Neural cell (in vitro differentiated cells): ENCODE data around the gene PTPN20. TPM values are rescaled to one million over a fixed set of nuclear protein-coding genes. Genes with fewer than 3 reads are reported as not detected.

ENCODE experiments used
- H2AFZ ChIP-seq: fragments of 200-600, 300-800 bp; sonication (generic), shearing (Covaris generic); 2 replicates; pipeline ENCODE4 v1.6.0; 2014; ENCODE audit warnings: low read depth, mild to moderate bottlenecking, antibody characterized with exemption, low read length, moderate library complexity
- H3F3A ChIP-seq: fragments of 200-600 bp; shearing (Covaris generic); 2 replicates; pipeline ENCODE4 v1.6.1; 2016; ENCODE audit warnings: mild to moderate bottlenecking, moderate library complexity, mixed read lengths, antibody characterized with exemption, low read length; ENCODE audit not compliant: insufficient read depth, poor library complexity, severe bottlenecking
- H3K27ac ChIP-seq: fragments of 200-600, 300-800 bp; sonication (generic), shearing (Covaris generic); 2 replicates; pipeline ENCODE4 v1.5.1; 2014; ENCODE audit warnings: mild to moderate bottlenecking, low read length, moderate library complexity
- H3K27me3 ChIP-seq: fragments of 300-800, 200-600 bp; sonication (generic), shearing (Covaris generic); 2 replicates; pipeline ENCODE4 v1.6.0; 2014; ENCODE audit warnings: mild to moderate bottlenecking, low read depth, low read length, moderate library complexity; ENCODE audit not compliant: insufficient read depth
- H3K36me3 ChIP-seq: fragments of 300-800, 200-600 bp; sonication (generic), shearing (Covaris generic); 2 replicates; pipeline ENCODE4 v1.5.1; 2014; ENCODE audit warnings: mild to moderate bottlenecking, antibody characterized with exemption, low read length, moderate library complexity; ENCODE audit not compliant: insufficient read depth
- H3K4me2 ChIP-seq: fragments of 300-800, 200-600 bp; sonication (generic), shearing (Covaris generic); 2 replicates; pipeline ENCODE4 v1.6.0; 2014; ENCODE audit warnings: mild to moderate bottlenecking, low read length
- H3K4me3 ChIP-seq: fragments of 300-800, 200-600 bp; sonication (generic), shearing (Covaris generic); 2 replicates; pipeline ENCODE4 v1.5.1; 2014; ENCODE audit warnings: mild to moderate bottlenecking, low read length, moderate library complexity
- H3K79me2 ChIP-seq: fragments of 200-600 bp; shearing (Covaris generic); replicated peaks from 2 replicates; pipeline ENCODE4 v1.6.0; 2014; ENCODE audit warnings: mild to moderate bottlenecking, low read length, moderate library complexity; ENCODE audit not compliant: insufficient read depth
- H3K9ac ChIP-seq: fragments of 300-800, 200-600 bp; sonication (generic), shearing (Covaris generic); 2 replicates; pipeline ENCODE4 v1.6.1; 2016; ENCODE audit warnings: mild to moderate bottlenecking, low read length, mixed read lengths
- H3K9me2 ChIP-seq: fragments of 200-600 bp; shearing (Covaris generic); 2 replicates; pipeline ENCODE4 v1.6.1; 2016; ENCODE audit warnings: mild to moderate bottlenecking, low read length, mixed read lengths; ENCODE audit not compliant: insufficient read depth
- H3K9me3 ChIP-seq: fragments of 200-600, 300-800 bp; sonication (generic), shearing (Covaris generic); 2 replicates; pipeline ENCODE4 v1.6.1; 2016; ENCODE audit warnings: mild to moderate bottlenecking, mixed run types, low read length, moderate library complexity, mixed read lengths
- H4K20me1 ChIP-seq: fragments of 200-600 bp; shearing (Covaris generic); 2 replicates; pipeline ENCODE4 v1.6.1; 2016; ENCODE audit warnings: mild to moderate bottlenecking, mixed run types; ENCODE audit not compliant: insufficient read depth
- EP300 ChIP-seq: fragments of 450-650 bp; conservative IDR thresholded peaks from 2 replicates; pipeline ENCODE4 v1.6.1; 2014; ENCODE audit warnings: antibody characterized with exemption, mild to moderate bottlenecking, moderate library complexity; ENCODE audit not compliant: poor library complexity, severe bottlenecking
- EZH2 ChIP-seq: fragments of 200-600, 300-800 bp; shearing (Covaris generic), sonication (generic); IDR thresholded peaks from 2 replicates; pipeline ENCODE4 v1.6.1; 2014; ENCODE audit warnings: antibody characterized with exemption, low read length, borderline replicate concordance, mild to moderate bottlenecking; ENCODE audit not compliant: insufficient read depth, poor library complexity, severe bottlenecking
- MXI1 ChIP-seq: fragments of 450-650 bp; conservative IDR thresholded peaks from 2 replicates; pipeline ENCODE4 v1.6.1; 2014; ENCODE audit warnings: antibody characterized with exemption, mild to moderate bottlenecking; ENCODE audit not compliant: poor library complexity, severe bottlenecking
- POLR2AphosphoS5 ChIP-seq: IDR thresholded peaks from 2 replicates; pipeline ENCODE4 v1.6.1; 2012
- RAD21 ChIP-seq: fragments of 450-650 bp; conservative IDR thresholded peaks from 2 replicates; pipeline ENCODE4 v1.6.1; 2014; ENCODE audit warnings: antibody characterized with exemption, mild to moderate bottlenecking, moderate library complexity
- REST ChIP-seq: IDR thresholded peaks from 2 replicates; pipeline ENCODE4 v1.6.1; 2012; ENCODE audit warnings: borderline replicate concordance
- SMC3 ChIP-seq: fragments of 450-650 bp; conservative IDR thresholded peaks from 2 replicates; pipeline ENCODE4 v1.6.1; 2014; ENCODE audit warnings: antibody characterized with exemption, mild to moderate bottlenecking, moderate library complexity; ENCODE audit not compliant: poor library complexity
- TAF1 ChIP-seq: IDR thresholded peaks from 2 replicates; pipeline ENCODE4 v1.6.1; 2012; ENCODE audit warnings: low read depth
- polyA plus RNA-seq: library from polyadenylated mRNA; depleted of rRNA; stranded (reverse); fragments of >200 nt; gene quantifications from 2 replicates; pipeline ENCODE4 v1.2.3, GENCODE V29; 2014
- TF ChIP-seq, protein P1 (sequence below): fragments of 450-650 bp; IDR thresholded peaks from 2 replicates; pipeline ENCODE4 v1.5.1; 2014; ENCODE audit warnings: antibody characterized with exemption, mild to moderate bottlenecking, moderate library complexity; ENCODE audit not compliant: poor library complexity, severe bottlenecking

PTPN20 gene
- polyA plus RNA-seq, 1 donor from 2014 or later, result not detected

DNA sequence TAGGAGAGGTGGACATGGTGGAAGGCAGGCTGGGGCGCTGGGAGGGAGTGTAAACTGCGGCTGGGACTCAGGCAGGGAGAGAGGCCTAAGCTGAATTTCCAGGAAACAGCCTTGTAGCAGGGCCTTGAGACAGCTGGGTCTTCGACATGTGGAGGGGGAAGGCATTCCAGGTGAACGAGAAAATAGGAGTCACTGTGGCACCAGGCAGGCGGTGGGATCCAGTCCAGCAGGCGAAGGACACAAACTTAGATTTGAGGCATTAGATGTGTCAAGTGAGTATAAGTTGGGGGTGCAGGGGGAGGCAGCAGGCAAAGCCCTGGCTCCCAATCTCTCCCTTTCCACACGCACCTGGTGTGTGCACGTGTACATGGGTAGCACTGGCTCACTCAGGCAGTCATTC lies 105.3 kb downstream of the PTPN20 start:
- Histone ChIP-seq H3K79me2 (no peaks in the 10 kb centered on the region), H3K4me2 (no peak overlapping the region), H3K9me3 (no peaks in the 10 kb centered on the region), H3K9me2 (no peaks in the 10 kb centered on the region), H3K36me3 (no peaks in the 10 kb centered on the region), H3F3A (no peaks in the 10 kb centered on the region), H3K9ac (no peak overlapping the region), H3K27ac (no peak overlapping the region), H3K4me3 (no peak overlapping the region), H4K20me1 (no peaks in the 10 kb centered on the region), H3K27me3 (no peaks in the 10 kb centered on the region), H2AFZ (no peak overlapping the region)
- no peak for TF ChIP-seq POLR2AphosphoS5
- no peak for TF ChIP-seq MXI1
- TF ChIP-seq, protein P1, sequence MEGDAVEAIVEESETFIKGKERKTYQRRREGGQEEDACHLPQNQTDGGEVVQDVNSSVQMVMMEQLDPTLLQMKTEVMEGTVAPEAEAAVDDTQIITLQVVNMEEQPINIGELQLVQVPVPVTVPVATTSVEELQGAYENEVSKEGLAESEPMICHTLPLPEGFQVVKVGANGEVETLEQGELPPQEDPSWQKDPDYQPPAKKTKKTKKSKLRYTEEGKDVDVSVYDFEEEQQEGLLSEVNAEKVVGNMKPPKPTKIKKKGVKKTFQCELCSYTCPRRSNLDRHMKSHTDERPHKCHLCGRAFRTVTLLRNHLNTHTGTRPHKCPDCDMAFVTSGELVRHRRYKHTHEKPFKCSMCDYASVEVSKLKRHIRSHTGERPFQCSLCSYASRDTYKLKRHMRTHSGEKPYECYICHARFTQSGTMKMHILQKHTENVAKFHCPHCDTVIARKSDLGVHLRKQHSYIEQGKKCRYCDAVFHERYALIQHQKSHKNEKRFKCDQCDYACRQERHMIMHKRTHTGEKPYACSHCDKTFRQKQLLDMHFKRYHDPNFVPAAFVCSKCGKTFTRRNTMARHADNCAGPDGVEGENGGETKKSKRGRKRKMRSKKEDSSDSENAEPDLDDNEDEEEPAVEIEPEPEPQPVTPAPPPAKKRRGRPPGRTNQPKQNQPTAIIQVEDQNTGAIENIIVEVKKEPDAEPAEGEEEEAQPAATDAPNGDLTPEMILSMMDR, result no peak
- TF ChIP-seq REST, result no peak
- TF ChIP-seq EP300, result no peak
- TF ChIP-seq TAF1, result no peak
- no peak for TF ChIP-seq EZH2
- no peak for TF ChIP-seq RAD21
- no peak for TF ChIP-seq SMC3

- no peak overlapping the region for H3K9ac ChIP-seq
- no peaks in the 10 kb centered on the region for H4K20me1 ChIP-seq
- no peaks in the 10 kb centered on the region for H3K27me3 ChIP-seq
- no peak overlapping the region for H3K4me3 ChIP-seq
- H3K36me3 ChIP-seq, result no peaks in the 10 kb centered on the region
- no peaks in the 10 kb centered on the region for H3K9me3 ChIP-seq
- no peak overlapping the region for H3K4me2 ChIP-seq
- TF ChIP-seq RAD21 (no peak), EZH2 (no peak), TAF1 (no peak), EP300 (no peak), POLR2AphosphoS5 (no peak)
- TF ChIP-seq, protein P1, result no peak
- no peaks in the 10 kb centered on the region for H3F3A ChIP-seq
- no peaks in the 10 kb centered on the region for H3K79me2 ChIP-seq
- no peaks in the 10 kb centered on the region for H3K9me2 ChIP-seq
- H2AFZ ChIP-seq, result no peak overlapping the region
- no peak overlapping the region for H3K27ac ChIP-seq
Measured at GRCh38 chr10:47018026-47018735, 107.0 kb downstream of the PTPN20 start.
